Spleen (tissue), 7 donors: ENCODE measurements around the gene MSMB.

Experiments
- POLR2A ChIP-seq, 3 donors: fragments of 450-650 bp; IDR thresholded peaks; one replicate each; pipeline ENCODE4 v1.5.1; 2017; ENCODE audit warnings: antibody characterized with exemption in 3 of 3, mild to moderate bottlenecking in 1 of 3
- TF ChIP-seq, protein P1 (sequence below), 11 experiments: fragments of 200-600 bp in 7 of 11; fragments of 450-650 bp in 4 of 11; sonication (generic) in 4 of 11; IDR thresholded peaks in 8 of 11; conservative IDR thresholded peaks in 3 of 11; 1 replicate in 7 of 11; 2 replicates in 4 of 11; pipeline versions ENCODE4 v1.4.0 to v1.8.0; 2016 to 2021; ENCODE audit warnings: antibody characterized with exemption in 11 of 11, inconsistent platforms in 4 of 11, mild to moderate bottlenecking in 1 of 11
- donor health status: DM: no; HTN: no; CAD: no; lungs with moderate emphysema.
- donor health status: DM: no; HTN: no; CAD: no.
- donor health status: DM: no; HTN: no; CAD: no.

DNA sequence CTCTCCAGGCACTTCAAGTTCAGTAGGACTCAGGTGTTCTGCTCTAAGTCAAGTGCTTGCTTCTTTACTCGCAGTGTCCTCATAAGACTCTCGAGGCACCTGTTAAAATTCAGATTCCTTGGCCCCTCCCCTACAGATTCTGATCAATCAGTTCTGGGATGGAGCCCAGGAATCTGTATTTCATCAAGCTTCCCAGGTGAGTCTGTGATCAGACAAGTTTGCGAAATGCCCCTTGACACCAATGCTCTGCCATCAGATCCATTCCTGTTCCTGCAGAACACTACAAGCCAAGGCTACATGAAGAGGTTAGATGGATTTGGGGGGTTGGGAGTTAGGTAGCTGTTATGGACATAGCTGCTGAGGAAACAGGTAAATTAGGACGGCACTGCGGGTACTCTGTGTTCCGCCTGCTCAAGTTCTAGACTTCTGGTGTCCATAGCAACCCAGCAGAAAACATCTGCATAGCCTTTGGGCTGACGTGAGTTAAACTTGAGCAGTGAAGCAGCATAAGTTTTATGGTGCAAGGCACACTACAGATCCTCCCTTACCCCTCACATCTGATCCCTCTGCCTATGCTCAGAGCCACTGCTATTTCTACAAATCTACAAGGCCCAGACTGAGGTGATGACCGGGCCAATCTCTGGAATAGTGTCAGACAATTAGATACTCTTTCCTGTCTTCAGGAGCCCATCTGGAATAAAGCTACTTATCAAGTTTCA is 8.8 kb downstream of the MSMB start:
- TF ChIP-seq, protein P1, sequence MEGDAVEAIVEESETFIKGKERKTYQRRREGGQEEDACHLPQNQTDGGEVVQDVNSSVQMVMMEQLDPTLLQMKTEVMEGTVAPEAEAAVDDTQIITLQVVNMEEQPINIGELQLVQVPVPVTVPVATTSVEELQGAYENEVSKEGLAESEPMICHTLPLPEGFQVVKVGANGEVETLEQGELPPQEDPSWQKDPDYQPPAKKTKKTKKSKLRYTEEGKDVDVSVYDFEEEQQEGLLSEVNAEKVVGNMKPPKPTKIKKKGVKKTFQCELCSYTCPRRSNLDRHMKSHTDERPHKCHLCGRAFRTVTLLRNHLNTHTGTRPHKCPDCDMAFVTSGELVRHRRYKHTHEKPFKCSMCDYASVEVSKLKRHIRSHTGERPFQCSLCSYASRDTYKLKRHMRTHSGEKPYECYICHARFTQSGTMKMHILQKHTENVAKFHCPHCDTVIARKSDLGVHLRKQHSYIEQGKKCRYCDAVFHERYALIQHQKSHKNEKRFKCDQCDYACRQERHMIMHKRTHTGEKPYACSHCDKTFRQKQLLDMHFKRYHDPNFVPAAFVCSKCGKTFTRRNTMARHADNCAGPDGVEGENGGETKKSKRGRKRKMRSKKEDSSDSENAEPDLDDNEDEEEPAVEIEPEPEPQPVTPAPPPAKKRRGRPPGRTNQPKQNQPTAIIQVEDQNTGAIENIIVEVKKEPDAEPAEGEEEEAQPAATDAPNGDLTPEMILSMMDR (IDR thresholded peaks at IDR 0.05 in 8 of 11, conservative IDR thresholded peaks at IDR 0.05 in 3 of 11) = no peak
- TF ChIP-seq POLR2A (IDR thresholded peaks at IDR 0.05) = no peak
